Hepatocyte (in vitro differentiated cells): ENCODE measurements around the gene FEM1A.

Source experiments
- CTCF ChIP-seq: fragments of 200-600 bp; sonication (generic); IDR thresholded peaks from 2 replicates; pipeline ENCODE4 v1.5.1; 2016; ENCODE audit warnings: antibody characterized with exemption, mild to moderate bottlenecking; ENCODE audit not compliant: poor library complexity
- EZH2 ChIP-seq: fragments of 200-600 bp; sonication (generic); IDR thresholded peaks from 2 replicates; pipeline ENCODE4 v1.6.1; 2016; ENCODE audit warnings: antibody characterized with exemption, mild to moderate bottlenecking, borderline replicate concordance

DNA sequence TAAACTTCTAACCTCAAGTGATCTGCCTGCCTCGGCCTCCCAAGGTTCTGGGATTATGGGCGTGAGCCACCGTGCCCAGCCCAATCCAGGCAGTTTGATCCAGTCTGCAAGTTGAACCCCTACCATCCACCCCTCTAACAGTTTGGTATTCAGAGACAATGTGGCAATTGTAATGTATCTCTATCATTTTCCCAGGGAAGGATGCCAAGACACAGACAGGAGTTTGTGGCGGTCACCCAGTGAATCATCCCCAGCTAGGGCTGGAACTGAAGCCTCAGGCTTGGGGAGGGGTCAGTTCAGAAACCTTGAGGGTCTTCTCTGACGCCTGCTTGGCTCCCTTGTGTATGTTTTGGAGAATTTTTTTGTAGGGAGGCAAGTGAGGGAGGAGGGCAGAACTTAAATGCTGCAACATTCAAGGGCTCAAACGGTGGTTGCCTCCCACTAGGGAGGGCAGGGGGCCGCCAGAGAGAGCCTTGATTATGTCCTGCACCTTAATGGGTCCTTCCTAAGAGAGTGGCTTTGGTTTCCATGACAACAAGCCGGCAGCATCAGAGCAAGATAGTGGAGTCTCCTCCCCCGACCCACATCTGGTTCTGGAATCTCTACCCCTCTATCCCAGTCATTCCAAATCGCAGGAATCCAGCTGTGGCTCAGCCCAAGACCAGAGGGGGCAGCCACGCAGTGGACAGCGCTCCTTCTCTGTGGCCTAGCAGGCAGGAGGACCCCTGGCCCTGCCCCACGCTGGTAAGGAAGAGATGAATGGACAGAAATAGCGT, 14.9 kb upstream of the FEM1A start:
- TF ChIP-seq CTCF, result no peak
- TF ChIP-seq EZH2, result no peak
